ENCODE measurements around the gene DPH3.

DNA sequence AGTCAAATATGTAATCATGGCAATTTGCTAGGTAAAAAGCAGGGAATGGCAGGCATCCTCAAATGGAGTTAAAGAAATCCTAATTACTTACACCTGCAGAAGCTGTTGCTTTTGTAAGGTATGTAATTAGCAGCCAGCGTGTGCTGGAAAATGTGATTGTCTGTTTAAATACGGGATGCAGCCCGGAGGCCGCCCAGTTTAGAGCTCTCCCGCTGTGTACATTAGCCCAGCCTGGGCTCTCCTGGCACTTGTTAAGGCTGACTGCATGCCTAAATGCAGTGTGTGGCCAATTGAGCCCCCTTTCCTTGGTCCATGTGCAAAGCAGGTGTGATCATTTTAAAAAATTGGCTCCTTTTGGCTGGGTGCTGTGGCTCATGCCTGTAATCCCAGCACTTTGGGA lies 9.0 kb downstream of the DPH3 start:
- TF ChIP-seq ZBTB48 (tag by site-specific recombination; IDR thresholded peaks at IDR 0.05) (no peak), MYNN (tag by site-specific recombination; IDR thresholded peaks at IDR 0.05; ENCODE audit: borderline replicate concordance) (no peak), SCRT1 (tag by site-specific recombination; IDR thresholded peaks at IDR 0.05; ENCODE audit: borderline replicate concordance) (no peak), ZBTB7A (tag by site-specific recombination; IDR thresholded peaks at IDR 0.05; ENCODE audit: low read depth) (no peak)
- TF ChIP-seq, protein P1, sequence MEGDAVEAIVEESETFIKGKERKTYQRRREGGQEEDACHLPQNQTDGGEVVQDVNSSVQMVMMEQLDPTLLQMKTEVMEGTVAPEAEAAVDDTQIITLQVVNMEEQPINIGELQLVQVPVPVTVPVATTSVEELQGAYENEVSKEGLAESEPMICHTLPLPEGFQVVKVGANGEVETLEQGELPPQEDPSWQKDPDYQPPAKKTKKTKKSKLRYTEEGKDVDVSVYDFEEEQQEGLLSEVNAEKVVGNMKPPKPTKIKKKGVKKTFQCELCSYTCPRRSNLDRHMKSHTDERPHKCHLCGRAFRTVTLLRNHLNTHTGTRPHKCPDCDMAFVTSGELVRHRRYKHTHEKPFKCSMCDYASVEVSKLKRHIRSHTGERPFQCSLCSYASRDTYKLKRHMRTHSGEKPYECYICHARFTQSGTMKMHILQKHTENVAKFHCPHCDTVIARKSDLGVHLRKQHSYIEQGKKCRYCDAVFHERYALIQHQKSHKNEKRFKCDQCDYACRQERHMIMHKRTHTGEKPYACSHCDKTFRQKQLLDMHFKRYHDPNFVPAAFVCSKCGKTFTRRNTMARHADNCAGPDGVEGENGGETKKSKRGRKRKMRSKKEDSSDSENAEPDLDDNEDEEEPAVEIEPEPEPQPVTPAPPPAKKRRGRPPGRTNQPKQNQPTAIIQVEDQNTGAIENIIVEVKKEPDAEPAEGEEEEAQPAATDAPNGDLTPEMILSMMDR (tag by site-specific recombination; IDR thresholded peaks at IDR 0.05) = no peak
- TF ChIP-seq, protein P2, sequence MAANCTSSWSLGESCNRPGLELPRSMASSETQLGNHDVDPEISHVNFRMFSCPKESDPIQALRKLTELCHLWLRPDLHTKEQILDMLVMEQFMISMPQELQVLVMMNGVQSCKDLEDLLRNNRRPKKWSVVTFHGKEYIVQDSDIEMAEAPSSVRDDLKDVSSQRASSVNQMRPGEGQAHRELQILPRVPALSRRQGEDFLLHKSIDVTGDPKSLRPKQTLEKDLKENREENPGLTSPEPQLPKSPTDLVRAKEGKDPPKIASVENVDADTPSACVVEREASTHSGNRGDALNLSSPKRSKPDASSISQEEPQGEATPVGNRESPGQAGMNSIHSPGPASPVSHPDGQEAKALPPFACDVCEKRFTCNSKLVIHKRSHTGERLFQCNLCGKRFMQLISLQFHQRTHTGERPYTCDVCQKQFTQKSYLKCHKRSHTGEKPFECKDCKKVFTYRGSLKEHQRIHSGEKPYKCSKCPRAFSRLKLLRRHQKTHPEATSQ (tag by site-specific recombination; IDR thresholded peaks at IDR 0.05) = no peak
- TF ChIP-seq, protein P3, sequence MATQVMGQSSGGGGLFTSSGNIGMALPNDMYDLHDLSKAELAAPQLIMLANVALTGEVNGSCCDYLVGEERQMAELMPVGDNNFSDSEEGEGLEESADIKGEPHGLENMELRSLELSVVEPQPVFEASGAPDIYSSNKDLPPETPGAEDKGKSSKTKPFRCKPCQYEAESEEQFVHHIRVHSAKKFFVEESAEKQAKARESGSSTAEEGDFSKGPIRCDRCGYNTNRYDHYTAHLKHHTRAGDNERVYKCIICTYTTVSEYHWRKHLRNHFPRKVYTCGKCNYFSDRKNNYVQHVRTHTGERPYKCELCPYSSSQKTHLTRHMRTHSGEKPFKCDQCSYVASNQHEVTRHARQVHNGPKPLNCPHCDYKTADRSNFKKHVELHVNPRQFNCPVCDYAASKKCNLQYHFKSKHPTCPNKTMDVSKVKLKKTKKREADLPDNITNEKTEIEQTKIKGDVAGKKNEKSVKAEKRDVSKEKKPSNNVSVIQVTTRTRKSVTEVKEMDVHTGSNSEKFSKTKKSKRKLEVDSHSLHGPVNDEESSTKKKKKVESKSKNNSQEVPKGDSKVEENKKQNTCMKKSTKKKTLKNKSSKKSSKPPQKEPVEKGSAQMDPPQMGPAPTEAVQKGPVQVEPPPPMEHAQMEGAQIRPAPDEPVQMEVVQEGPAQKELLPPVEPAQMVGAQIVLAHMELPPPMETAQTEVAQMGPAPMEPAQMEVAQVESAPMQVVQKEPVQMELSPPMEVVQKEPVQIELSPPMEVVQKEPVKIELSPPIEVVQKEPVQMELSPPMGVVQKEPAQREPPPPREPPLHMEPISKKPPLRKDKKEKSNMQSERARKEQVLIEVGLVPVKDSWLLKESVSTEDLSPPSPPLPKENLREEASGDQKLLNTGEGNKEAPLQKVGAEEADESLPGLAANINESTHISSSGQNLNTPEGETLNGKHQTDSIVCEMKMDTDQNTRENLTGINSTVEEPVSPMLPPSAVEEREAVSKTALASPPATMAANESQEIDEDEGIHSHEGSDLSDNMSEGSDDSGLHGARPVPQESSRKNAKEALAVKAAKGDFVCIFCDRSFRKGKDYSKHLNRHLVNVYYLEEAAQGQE (tag by site-specific recombination; IDR thresholded peaks at IDR 0.05) = no peak
- TF ChIP-seq, protein P4, sequence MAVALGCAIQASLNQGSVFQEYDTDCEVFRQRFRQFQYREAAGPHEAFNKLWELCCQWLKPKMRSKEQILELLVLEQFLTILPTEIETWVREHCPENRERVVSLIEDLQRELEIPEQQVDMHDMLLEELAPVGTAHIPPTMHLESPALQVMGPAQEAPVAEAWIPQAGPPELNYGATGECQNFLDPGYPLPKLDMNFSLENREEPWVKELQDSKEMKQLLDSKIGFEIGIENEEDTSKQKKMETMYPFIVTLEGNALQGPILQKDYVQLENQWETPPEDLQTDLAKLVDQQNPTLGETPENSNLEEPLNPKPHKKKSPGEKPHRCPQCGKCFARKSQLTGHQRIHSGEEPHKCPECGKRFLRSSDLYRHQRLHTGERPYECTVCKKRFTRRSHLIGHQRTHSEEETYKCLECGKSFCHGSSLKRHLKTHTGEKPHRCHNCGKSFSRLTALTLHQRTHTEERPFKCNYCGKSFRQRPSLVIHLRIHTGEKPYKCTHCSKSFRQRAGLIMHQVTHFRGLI (tag by site-specific recombination; IDR thresholded peaks at IDR 0.05) = no peak
- TF ChIP-seq, protein P5, sequence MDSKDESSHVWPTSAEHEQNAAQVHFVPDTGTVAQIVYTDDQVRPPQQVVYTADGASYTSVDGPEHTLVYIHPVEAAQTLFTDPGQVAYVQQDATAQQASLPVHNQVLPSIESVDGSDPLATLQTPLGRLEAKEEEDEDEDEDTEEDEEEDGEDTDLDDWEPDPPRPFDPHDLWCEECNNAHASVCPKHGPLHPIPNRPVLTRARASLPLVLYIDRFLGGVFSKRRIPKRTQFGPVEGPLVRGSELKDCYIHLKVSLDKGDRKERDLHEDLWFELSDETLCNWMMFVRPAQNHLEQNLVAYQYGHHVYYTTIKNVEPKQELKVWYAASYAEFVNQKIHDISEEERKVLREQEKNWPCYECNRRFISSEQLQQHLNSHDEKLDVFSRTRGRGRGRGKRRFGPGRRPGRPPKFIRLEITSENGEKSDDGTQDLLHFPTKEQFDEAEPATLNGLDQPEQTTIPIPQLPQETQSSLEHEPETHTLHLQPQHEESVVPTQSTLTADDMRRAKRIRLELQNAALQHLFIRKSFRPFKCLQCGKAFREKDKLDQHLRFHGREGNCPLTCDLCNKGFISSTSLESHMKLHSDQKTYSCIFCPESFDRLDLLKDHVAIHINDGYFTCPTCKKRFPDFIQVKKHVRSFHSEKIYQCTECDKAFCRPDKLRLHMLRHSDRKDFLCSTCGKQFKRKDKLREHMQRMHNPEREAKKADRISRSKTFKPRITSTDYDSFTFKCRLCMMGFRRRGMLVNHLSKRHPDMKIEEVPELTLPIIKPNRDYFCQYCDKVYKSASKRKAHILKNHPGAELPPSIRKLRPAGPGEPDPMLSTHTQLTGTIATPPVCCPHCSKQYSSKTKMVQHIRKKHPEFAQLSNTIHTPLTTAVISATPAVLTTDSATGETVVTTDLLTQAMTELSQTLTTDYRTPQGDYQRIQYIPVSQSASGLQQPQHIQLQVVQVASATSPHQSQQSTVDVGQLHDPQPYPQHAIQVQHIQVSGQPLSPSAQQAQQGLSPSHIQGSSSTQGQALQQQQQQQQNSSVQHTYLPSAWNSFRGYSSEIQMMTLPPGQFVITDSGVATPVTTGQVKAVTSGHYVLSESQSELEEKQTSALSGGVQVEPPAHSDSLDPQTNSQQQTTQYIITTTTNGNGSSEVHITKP (tag by site-specific recombination; IDR thresholded peaks at IDR 0.05) = no peak
